ENCODE data around the gene SPAG16. TPM values are rescaled to one million over a fixed set of nuclear protein-coding genes. Genes with fewer than 3 reads are reported as not detected.

The SPAG16 gene
- total and polyA plus RNA-seq, 2 donors (not counting 1 experiment from before 2014, with no cell fraction given), result 24.1 to 36.8 TPM

GRCh38 chr2:213253162-213253561 is 31.1 kb upstream of the SPAG16 start:
- no peak overlapping the region for H3K4me2 ChIP-seq (ENCODE audit: extremely low read depth, insufficient read depth, low read length)
- H3K27ac ChIP-seq (ENCODE audit: insufficient read depth, low read length), result no peak overlapping the region
- TF ChIP-seq CTCF (conservative IDR thresholded peaks at IDR 0.05 in 1 of 2, IDR thresholded peaks at IDR 0.05 in 1 of 2; ENCODE audit: low read depth in 1 of 2, low read length in 2 of 2) (no peak), EZH2 (IDR thresholded peaks at IDR 0.05; ENCODE audit: low read length, missing control alignments) (no peak)
- H3K36me3 ChIP-seq (ENCODE audit: control insufficient read depth, insufficient read depth, low read length), result no peaks in the 10 kb centered on the region
- no peak overlapping the region for H2AFZ ChIP-seq (ENCODE audit: low read length)
- H3K79me2 ChIP-seq (ENCODE audit: control insufficient read depth, insufficient read depth, low read length), result no peaks in the 10 kb centered on the region
- no peaks in the 10 kb centered on the region for H3K27me3 ChIP-seq (ENCODE audit: control insufficient read depth, insufficient read depth, low read length)
- no peak for DNase-seq (ENCODE audit: low read depth in 2 of 2)
- no peaks in the 10 kb centered on the region for H3K9me3 ChIP-seq (ENCODE audit: control insufficient read depth, insufficient read depth, low read depth, low read length)
- H4K20me1 ChIP-seq (ENCODE audit: control insufficient read depth, extremely low read depth, insufficient read depth, low read length), result no peaks in the 10 kb centered on the region
- H3K4me1 ChIP-seq (ENCODE audit: control insufficient read depth, extremely low read depth, insufficient read depth, low read length), result no peaks in the 10 kb centered on the region
- no peak overlapping the region for H3K9ac ChIP-seq (ENCODE audit: insufficient read depth, low read length)
- no peak overlapping the region for H3K4me3 ChIP-seq (replicated peaks in 1 of 4; ENCODE audit: control extremely low read depth in 1 of 4, insufficient read depth in 1 of 4, low read depth in 3 of 4, low read length in 4 of 4)

GRCh38 chr2:213259266-213259665 is 25.0 kb upstream of the SPAG16 start:
- Histone ChIP-seq H3K4me3 (replicated peaks in 1 of 4; ENCODE audit: control extremely low read depth in 1 of 4, insufficient read depth in 1 of 4, low read depth in 3 of 4, low read length in 4 of 4) (no peak overlapping the region), H2AFZ (ENCODE audit: low read length) (no peak overlapping the region), H3K79me2 (ENCODE audit: control insufficient read depth, insufficient read depth, low read length) (no peaks in the 10 kb centered on the region), H3K27ac (ENCODE audit: insufficient read depth, low read length) (no peak overlapping the region), H3K36me3 (ENCODE audit: control insufficient read depth, insufficient read depth, low read length) (no peaks in the 10 kb centered on the region), H4K20me1 (ENCODE audit: control insufficient read depth, extremely low read depth, insufficient read depth, low read length) (no peaks in the 10 kb centered on the region), H3K27me3 (ENCODE audit: control insufficient read depth, insufficient read depth, low read length) (no peaks in the 10 kb centered on the region), H3K4me2 (ENCODE audit: extremely low read depth, insufficient read depth, low read length) (no peak overlapping the region), H3K9ac (ENCODE audit: insufficient read depth, low read length) (no peak overlapping the region), H3K4me1 (ENCODE audit: control insufficient read depth, extremely low read depth, insufficient read depth, low read length) (no peaks in the 10 kb centered on the region), H3K9me3 (ENCODE audit: control insufficient read depth, insufficient read depth, low read depth, low read length) (no peaks in the 10 kb centered on the region)
- TF ChIP-seq EZH2 (IDR thresholded peaks at IDR 0.05; ENCODE audit: low read length, missing control alignments) (no peak), CTCF (conservative IDR thresholded peaks at IDR 0.05 in 1 of 2, IDR thresholded peaks at IDR 0.05 in 1 of 2; ENCODE audit: low read depth in 1 of 2, low read length in 2 of 2) (no peak)
- no peak for DNase-seq (ENCODE audit: low read depth in 2 of 2)

GRCh38 chr2:213261237-213261636 is 23.0 kb upstream of the SPAG16 start:
- H3K4me3 ChIP-seq (replicated peaks in 1 of 4; ENCODE audit: control extremely low read depth in 1 of 4, insufficient read depth in 1 of 4, low read depth in 3 of 4, low read length in 4 of 4), result no peak overlapping the region
- no peak overlapping the region for H2AFZ ChIP-seq (ENCODE audit: low read length)
- no peak overlapping the region for H3K27ac ChIP-seq (ENCODE audit: insufficient read depth, low read length)
- H3K36me3 ChIP-seq (ENCODE audit: control insufficient read depth, insufficient read depth, low read length), result no peaks in the 10 kb centered on the region
- no peaks in the 10 kb centered on the region for H4K20me1 ChIP-seq (ENCODE audit: control insufficient read depth, extremely low read depth, insufficient read depth, low read length)
- no peak for TF ChIP-seq CTCF (conservative IDR thresholded peaks at IDR 0.05 in 1 of 2, IDR thresholded peaks at IDR 0.05 in 1 of 2; ENCODE audit: low read depth in 1 of 2, low read length in 2 of 2)
- TF ChIP-seq EZH2 (IDR thresholded peaks at IDR 0.05; ENCODE audit: low read length, missing control alignments), result no peak
- no peaks in the 10 kb centered on the region for H3K4me1 ChIP-seq (ENCODE audit: control insufficient read depth, extremely low read depth, insufficient read depth, low read length)
- DNase-seq (ENCODE audit: low read depth in 2 of 2), result no peak
- H3K4me2 ChIP-seq (ENCODE audit: extremely low read depth, insufficient read depth, low read length), result no peak overlapping the region
- H3K9ac ChIP-seq (ENCODE audit: insufficient read depth, low read length), result no peak overlapping the region
- H3K9me3 ChIP-seq (ENCODE audit: control insufficient read depth, insufficient read depth, low read depth, low read length), result no peaks in the 10 kb centered on the region
- H3K79me2 ChIP-seq (ENCODE audit: control insufficient read depth, insufficient read depth, low read length), result no peaks in the 10 kb centered on the region
- H3K27me3 ChIP-seq (ENCODE audit: control insufficient read depth, insufficient read depth, low read length), result no peaks in the 10 kb centered on the region

Data from fibroblast of lung (primary cell).